ENCODE data around the gene LHX6. TPM values are rescaled to one million over a fixed set of nuclear protein-coding genes. Genes with fewer than 3 reads are reported as not detected.

The LHX6 gene
- total and polyA plus RNA-seq, 2 of the 4 experiments (the other 2 are of a cell fraction): under 0.01 to 0.05 TPM

DNA sequence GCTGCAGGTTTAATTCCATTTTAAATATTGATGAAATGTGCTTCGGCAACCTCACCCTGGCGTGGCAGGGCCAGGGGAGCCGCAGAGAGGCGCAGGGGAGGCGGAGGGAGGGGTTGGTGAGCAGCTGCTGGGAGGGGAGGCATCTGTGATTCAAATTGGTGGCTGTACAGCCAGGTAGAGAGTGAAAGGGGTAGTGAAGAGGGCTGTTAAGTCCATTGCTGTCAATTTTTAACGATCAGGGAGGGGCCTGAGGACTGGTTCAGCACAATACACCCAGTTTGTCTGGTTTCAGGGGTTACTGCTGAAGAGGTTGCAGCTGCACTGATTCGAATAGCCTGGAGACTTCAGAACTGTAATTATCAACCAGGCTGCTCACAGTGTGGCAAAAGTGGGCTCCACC lies 31.3 kb downstream of the LHX6 start:
- Histone ChIP-seq H3K56ac (ENCODE audit: extremely low read depth, insufficient read depth, low read length) (no peak overlapping the region), H2BK15ac (ENCODE audit: low read depth, low read length) (no peak overlapping the region), H3K9ac (ENCODE audit: low read depth, low read length) (no peak overlapping the region), H3K4me3 (ENCODE audit: insufficient read depth, low read depth, low read length) (no peak overlapping the region), H2BK5ac (ENCODE audit: low read depth, low read length, poor library complexity, severe bottlenecking) (no peak overlapping the region), H2BK120ac (ENCODE audit: low read depth, low read length) (no peak overlapping the region), H4K8ac (ENCODE audit: low read depth in 2 of 2, low read length in 2 of 2) (no peak overlapping the region), H3K14ac (replicated peaks; ENCODE audit: low read depth, low read length) (no peak overlapping the region), H3K4me2 (ENCODE audit: low read depth, low read length) (no peak overlapping the region), H3K18ac (ENCODE audit: low read depth, low read length) (no peak overlapping the region), H3K27me3 (ENCODE audit: control insufficient read depth, insufficient read depth, low read length) (peaks cover 38% of the 10 kb centered on the region), H3K9me3 (ENCODE audit: control insufficient read depth, insufficient read depth, low read length) (no peaks in the 10 kb centered on the region), H4K20me1 (ENCODE audit: insufficient read depth, low read length) (peaks cover 4% of the 10 kb centered on the region; the same call in 1 of the 2 replicates), H3K27ac (ENCODE audit: insufficient read depth, low read length) (no peak overlapping the region), H2BK20ac (ENCODE audit: low read depth, low read length) (no peak overlapping the region), H4K5ac (ENCODE audit: low read depth, low read length) (no peak overlapping the region), H3K79me1 (ENCODE audit: low read depth in 1 of 2, low read length in 2 of 2) (no peaks in the 10 kb centered on the region), H3K23ac (ENCODE audit: low read depth, low read length) (no peak overlapping the region), H3K9me1 (ENCODE audit: insufficient read depth, low read length) (no peaks in the 10 kb centered on the region), H2AK5ac (ENCODE audit: low read depth, low read length) (no peak overlapping the region), H3K36me3 (ENCODE audit: control insufficient read depth, insufficient read depth, low read length) (no peaks in the 10 kb centered on the region), H2AK9ac (replicated peaks; ENCODE audit: low read depth, low read length, poor library complexity) (no peak overlapping the region), H3K4ac (ENCODE audit: low read depth, low read length) (no peak overlapping the region), H4K91ac (ENCODE audit: insufficient read depth, low read depth, low read length) (no peak overlapping the region), H2AFZ (replicated peaks; ENCODE audit: low read length, poor library complexity) (no peak overlapping the region), H3K4me1 (ENCODE audit: control insufficient read depth, insufficient read depth, low read length) (0 out of 2 replicates have a peak, but pooled peaks cover 4% of the 10 kb centered on the region)
- DNase-seq (no peak), ATAC-seq (ENCODE audit: low read depth) (no peak)
- dilution Hi-C loops (cut with HindIII; ENCODE audit: low sequenced_read_pairs, unreplicated experiment) (no loop called here), in situ Hi-C loops (cut with MboI; ENCODE audit: low sequenced_read_pairs) (no loop called here), intact Hi-C loops (cut with micrococcal nuclease) (no loop called here)
- POLR2A ChIA-PET (ENCODE audit: unreplicated experiment): no interaction called here
- WGBS, 2 experiments (ENCODE audit: extremely low coverage in 2 of 2, insufficient read length in 1 of 2): 44% methylated on average over 6 of the region's 7 CpGs; no CpG with 5 or more reads in 1 of the 2 experiments
- BruUV-seq (replicated peaks): no TSS peak
- CTCF ChIA-PET: no interaction called here
- no peak for TF ChIP-seq POLR2A (IDR thresholded peaks at IDR 0.05; ENCODE audit: low read depth, low read length)
- TF ChIP-seq RCOR1 (IDR thresholded peaks at IDR 0.05; ENCODE audit: insufficient replicate concordance, low read length): no peak
- no peak for TF ChIP-seq CHD1 (IDR thresholded peaks at IDR 0.05; ENCODE audit: low read depth, low read length)
